GM19239 (cell line): ENCODE measurements around the gene TBX3.

ENCODE experiments used
- DNase-seq: peaks from one replicate; pipeline ENCODE4 v3.0.0; 2011; ENCODE audit warnings: low spot score; ENCODE audit not compliant: insufficient read length
- FAIRE-seq: peaks from 2 replicates; lab custom pipeline; 2011; peaks lifted over from hg19 to GRCh38; lab: Jason Lieb, UNC

The TBX3 gene

DNA sequence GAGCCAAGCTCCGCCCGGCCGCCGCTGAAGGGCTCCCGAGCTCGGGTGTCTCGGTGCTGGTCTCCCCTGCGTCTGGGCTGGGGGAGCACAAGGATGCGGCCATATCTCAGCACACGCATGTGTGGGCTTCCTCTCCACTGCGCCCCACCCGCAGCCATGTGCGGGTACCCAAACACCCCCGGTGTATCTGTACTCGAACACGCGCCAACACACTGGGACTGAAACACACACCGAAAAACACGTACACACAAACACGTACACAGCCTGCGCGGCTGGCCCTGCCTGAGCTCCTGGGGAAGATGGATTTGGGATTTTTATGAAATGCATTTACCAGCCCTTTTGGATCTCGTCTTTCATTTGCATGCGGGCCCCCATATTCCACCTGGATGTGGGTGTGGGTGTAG lies 897 bp upstream of the TBX3 start:
- FAIRE-seq (no peak), DNase-seq (no peak)

GRCh38 chr12:114683709-114684097 lies 272 bp downstream of the TBX3 start:
- no peak for FAIRE-seq
- DNase-seq: no peak

DNA sequence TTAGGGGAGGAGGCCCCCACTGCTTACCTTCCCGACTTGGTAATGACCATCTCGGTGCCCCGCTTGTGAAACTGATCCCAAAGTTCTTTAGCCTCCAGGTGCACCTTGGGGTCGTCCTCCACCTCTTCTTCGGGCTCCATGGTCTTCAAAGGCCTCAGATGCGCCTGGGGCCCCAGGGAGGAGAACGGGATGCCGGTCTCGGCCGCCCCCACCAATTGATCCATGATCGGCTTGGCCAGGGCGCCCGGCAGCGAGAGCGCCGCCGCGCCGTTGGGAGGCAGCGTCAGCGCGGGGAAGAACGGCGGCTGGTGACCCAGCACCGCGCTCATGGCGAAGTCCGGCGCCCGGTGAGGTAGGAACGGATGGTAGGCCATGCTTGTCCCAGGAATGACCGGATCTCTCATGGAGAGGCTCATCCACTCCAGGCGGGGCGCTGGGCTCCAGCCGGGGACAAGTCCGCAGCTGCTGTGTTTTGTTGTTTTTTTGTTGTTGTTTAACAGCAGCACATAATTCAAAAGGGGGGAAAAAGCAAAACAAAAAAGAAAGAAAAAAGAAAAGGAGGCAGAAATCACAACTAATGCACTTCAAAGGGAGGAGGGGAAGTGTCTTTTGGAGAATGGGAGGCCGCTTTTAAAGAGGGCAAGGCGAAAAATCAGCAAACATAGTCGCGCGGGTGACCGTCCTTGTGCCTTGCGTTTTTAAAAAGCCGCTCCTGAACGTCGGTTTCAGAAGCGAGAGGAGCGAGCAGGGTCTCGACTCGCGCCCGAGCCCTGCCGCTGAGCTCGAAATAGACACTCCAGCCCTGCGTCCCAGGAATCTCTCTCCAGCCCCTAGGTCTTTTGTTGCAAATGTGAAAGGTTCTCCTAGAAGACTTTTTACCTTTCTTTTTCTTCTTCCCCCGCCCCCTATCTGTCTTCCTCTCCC lies 928 bp downstream of the TBX3 start:
- no peak for DNase-seq

GRCh38 chr12:114682106-114682784 lies 1.7 kb downstream of the TBX3 start:
- DNase-seq (no peak), FAIRE-seq (no peak)

More for the DNA sequence above, 928 bp downstream of the TBX3 start:
- FAIRE-seq: no peak

DNA sequence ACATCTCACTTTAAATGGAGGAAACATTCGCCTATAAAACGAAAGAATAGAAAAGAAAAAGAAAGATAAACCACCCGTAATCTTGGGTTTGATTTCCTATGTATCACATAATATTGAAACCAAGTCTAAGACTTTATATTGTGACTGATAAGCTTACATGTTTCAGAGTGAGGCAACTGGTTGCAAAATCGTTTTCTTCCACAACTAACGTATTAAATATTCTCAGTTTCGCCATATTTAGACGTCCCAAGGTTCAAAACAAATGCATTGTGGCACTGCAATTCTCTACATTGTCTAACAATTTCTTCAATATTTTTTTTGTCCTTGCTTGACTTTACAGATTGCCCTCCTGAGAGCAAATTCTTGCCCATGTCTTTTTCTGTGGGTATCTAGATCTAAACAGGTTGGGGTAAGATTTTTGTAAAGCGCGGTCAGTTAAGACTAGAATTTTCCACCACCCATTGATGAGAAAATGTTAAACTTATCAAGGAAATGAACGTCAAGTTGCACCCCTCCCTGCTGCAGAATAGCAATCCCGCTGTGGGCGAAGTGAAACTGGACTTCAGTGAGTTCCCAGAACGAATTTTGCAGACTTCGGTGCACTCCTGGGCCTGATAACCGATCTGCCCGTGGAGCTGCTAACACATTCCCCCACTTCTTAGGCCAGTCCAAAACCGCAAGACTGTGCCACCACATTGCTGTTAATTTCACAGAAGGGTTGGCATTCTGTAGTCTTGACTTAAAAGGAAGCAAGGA lies 2.7 kb downstream of the TBX3 start:
- no peak for FAIRE-seq
- DNase-seq: no peak

- FAIRE-seq: no peak
These were observed 3.3 kb downstream of the TBX3 start for GRCh38 chr12:114680604-114681069.

GRCh38 chr12:114679942-114680341 lies 4.0 kb downstream of the TBX3 start:
- DNase-seq: no peak
- FAIRE-seq: no peak

More at GRCh38 chr12:114680604-114681069, 3.3 kb downstream of the TBX3 start:
- no peak for DNase-seq

- DNase-seq (no peak), FAIRE-seq (no peak)
These were observed 4.5 kb downstream of the TBX3 start for GRCh38 chr12:114679452-114679875.

DNA sequence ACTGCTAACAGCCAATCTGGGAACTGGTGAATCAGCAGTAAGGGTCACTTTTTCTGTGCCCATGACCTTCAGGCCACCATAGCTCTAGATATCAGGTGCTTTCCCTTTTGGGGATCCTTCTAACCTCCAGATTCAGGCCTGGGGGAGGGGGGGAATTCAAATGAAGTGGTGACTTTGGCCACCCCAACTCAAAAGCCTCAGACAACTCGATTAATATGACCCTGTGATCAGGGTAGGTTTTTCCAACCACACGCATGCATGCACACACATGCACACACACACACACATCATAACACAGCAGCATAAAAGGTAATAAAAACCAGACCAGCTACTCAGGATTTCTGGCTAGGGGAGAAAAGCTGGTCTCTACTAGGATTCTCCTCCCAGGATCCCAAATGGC lies 5.3 kb downstream of the TBX3 start:
- FAIRE-seq (no peak), DNase-seq (no peak)

- DNase-seq: no peak
- FAIRE-seq: no peak
These were observed 5.9 kb downstream of the TBX3 start for GRCh38 chr12:114678028-114678427.

DNA sequence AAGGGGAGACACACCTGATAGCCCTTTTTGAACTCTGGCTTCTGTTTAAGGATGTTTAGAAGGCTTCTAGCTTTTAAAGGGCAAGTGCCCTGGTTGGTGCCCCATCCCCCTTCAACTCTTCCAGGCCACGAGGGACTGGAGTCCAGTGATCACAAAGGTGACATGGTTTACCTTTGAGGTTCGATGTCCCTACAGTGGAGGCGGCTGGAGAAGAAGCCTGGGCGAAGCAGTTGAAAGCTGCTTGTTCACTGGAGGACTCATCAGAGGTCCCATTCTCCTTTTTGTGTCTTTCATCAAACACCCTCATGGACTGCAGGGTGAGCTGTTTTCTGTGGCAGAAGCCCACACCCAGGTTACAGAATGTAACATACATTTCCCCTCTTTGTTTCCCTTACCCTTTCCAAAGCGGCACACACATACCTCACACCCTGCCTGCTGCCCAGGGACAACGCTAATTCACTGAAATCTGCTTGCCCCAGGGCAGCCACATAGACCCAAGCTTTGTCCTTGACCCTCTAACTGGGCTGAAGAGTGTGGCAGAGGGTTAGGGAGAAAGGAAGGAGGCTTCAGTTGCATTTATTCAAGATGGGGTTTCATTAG lies 7.7 kb downstream of the TBX3 start:
- FAIRE-seq: no peak
- no peak for DNase-seq

- FAIRE-seq (no peak), DNase-seq (no peak)
These were observed 9.5 kb downstream of the TBX3 start for GRCh38 chr12:114674251-114675047.

- FAIRE-seq: no peak
- no peak for DNase-seq
These were observed 10.1 kb downstream of the TBX3 start for GRCh38 chr12:114673901-114674250.

DNA sequence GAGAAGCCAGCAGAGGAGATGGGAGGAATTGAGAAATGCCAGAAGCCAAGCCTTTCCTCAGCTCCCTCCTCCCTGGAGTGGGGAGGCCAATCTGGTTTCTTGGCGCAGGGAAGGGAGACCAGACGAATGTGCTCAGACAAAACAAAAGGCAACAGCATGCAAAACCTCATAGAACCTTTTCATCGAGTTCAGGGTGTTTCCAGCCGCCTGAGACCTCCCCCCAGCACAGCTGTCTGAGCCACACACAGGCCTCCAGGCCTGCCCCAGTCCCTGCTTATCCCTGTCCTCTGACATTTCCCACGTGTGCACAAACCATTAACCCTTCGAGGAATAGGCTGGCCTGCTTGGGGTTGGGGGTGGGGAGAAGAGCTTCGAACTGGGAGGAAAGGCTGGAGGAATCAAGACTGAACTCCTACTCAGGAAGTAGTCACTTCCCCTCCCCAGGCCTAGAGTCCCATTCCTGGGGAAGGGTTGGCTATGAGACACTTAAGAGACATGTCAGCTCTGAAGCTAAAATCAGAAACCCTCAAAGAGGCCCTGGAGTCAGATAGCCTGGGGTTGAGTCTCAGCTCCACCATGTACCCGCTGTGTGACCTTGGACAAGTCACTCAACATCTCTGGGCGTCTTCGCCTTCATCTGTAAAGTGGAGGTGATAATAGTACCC lies 10.7 kb downstream of the TBX3 start:
- FAIRE-seq: no peak
- DNase-seq: no peak

- FAIRE-seq (no peak), DNase-seq (no peak)
These were observed 11.2 kb downstream of the TBX3 start for GRCh38 chr12:114672817-114673168.

GRCh38 chr12:114671443-114672411 lies 12.2 kb downstream of the TBX3 start:
- FAIRE-seq (no peak), DNase-seq (no peak)

- DNase-seq: no peak
- FAIRE-seq: no peak
These were observed 12.9 kb downstream of the TBX3 start for GRCh38 chr12:114671066-114671442.
